H1 (cell line): ENCODE measurements around the gene EIF4E3. TPM values are rescaled to one million over a fixed set of nuclear protein-coding genes. Genes with fewer than 3 reads are reported as not detected.

Experiments used
- CTCF ChIA-PET: fragments of 300-600 bp; sonication (Branson Sonifier 250); formaldehyde crosslinking; loops from one replicate; lab custom pipeline; 2021; ENCODE audit not compliant: partially characterized antibody; lab: Charles Lee
- POLR2A ChIA-PET: fragments of 300-600 bp; sonication (Branson Sonifier 250); formaldehyde crosslinking; loops from one replicate; lab custom pipeline; 2021; ENCODE audit warnings: inconsistent platforms; ENCODE audit not compliant: partially characterized antibody; lab: Charles Lee
- DNase-seq, 2 experiments: peaks; one replicate each; pipeline versions ENCODE4 v3.0.0 to v3.0.0-alpha.2; 2010 to 2022; ENCODE audit warnings: low spot score in 2 of 2, low read depth in 1 of 2, mixed read lengths in 1 of 2
- FAIRE-seq: peaks from 2 replicates; lab custom pipeline; 2011; peaks lifted over from hg19 to GRCh38; lab: Jason Lieb, UNC
- H2AFZ ChIP-seq: 2 replicates; pipeline ENCODE4 v1.8.1; 2012; ENCODE audit warnings: low read length, inconsistent platforms
- H2AK5ac ChIP-seq: 2 replicates; pipeline ENCODE4 v1.6.1; 2013; ENCODE audit warnings: low read depth, low read length
- H2BK120ac ChIP-seq: replicated peaks from 2 replicates; pipeline ENCODE3; 2013; ENCODE audit warnings: low read depth, low read length, inconsistent platforms
- H2BK12ac ChIP-seq: 2 replicates; pipeline ENCODE4 v1.6.1; 2013; ENCODE audit warnings: low read depth, low read length
- H2BK15ac ChIP-seq: 2 replicates; pipeline ENCODE4 v1.6.1; 2013; ENCODE audit warnings: low read length
- H2BK20ac ChIP-seq: 2 replicates; pipeline ENCODE4 v1.6.1; 2013; ENCODE audit warnings: low read length
- H2BK5ac ChIP-seq: 2 replicates; pipeline ENCODE4 v1.6.1; 2013; ENCODE audit warnings: low read depth, low read length
- H3K14ac ChIP-seq: 2 replicates; pipeline ENCODE4 v1.6.1; 2013; ENCODE audit warnings: inconsistent platforms; ENCODE audit not compliant: insufficient read length
- H3K18ac ChIP-seq: 2 replicates; pipeline ENCODE4 v1.6.1; 2013; ENCODE audit warnings: low read length; ENCODE audit errors: extremely low read depth
- H3K23ac ChIP-seq: 2 replicates; pipeline ENCODE4 v1.6.1; 2013; ENCODE audit warnings: inconsistent platforms; ENCODE audit not compliant: insufficient read length
- H3K23me2 ChIP-seq: 2 replicates; pipeline ENCODE4 v1.6.1; 2013; ENCODE audit warnings: low read depth, low read length
- H3K27ac ChIP-seq: 2 replicates; pipeline ENCODE4 v1.6.1; 2011; ENCODE audit warnings: low read depth, low read length, inconsistent platforms
- H3K27me3 ChIP-seq, 4 experiments: replicated peaks in 1 of 4; 1 replicate in 1 of 4; 2 replicates in 3 of 4; pipeline versions ENCODE4 v1.6.1 to v1.8.1; 2011 to 2013; ENCODE audit warnings: low read length in 3 of 4, mild to moderate bottlenecking in 3 of 4, inconsistent platforms in 2 of 4, mixed read lengths in 2 of 4, moderate library complexity in 1 of 4; ENCODE audit not compliant: control insufficient read depth in 3 of 4, insufficient read depth in 3 of 4; ENCODE audit errors: extremely low read depth in 1 of 4
- H3K36me3 ChIP-seq, 4 experiments: 2 replicates each; pipeline versions ENCODE4 v1.6.1 to v1.8.1; 2011 to 2013; ENCODE audit warnings: mild to moderate bottlenecking in 4 of 4, low read length in 3 of 4, moderate library complexity in 2 of 4, control low read depth in 1 of 4, inconsistent platforms in 1 of 4; ENCODE audit not compliant: insufficient read depth in 4 of 4, control insufficient read depth in 2 of 4
- H3K4ac ChIP-seq: replicated peaks from 2 replicates; pipeline ENCODE3; 2013; ENCODE audit warnings: low read length, low read depth, mixed read lengths, inconsistent platforms; ENCODE audit not compliant: insufficient read length
- H3K4me1 ChIP-seq, 4 experiments: replicated peaks in 1 of 4; 1 replicate in 1 of 4; 2 replicates in 3 of 4; pipeline versions ENCODE4 v1.6.1 to v1.8.1; 2011 to 2013; ENCODE audit warnings: low read length in 3 of 4, inconsistent platforms in 2 of 4, mixed read lengths in 1 of 4; ENCODE audit not compliant: insufficient read depth in 4 of 4, control insufficient read depth in 3 of 4
- H3K4me2 ChIP-seq, 2 experiments: 2 replicates each; pipeline versions ENCODE4 v1.6.1 to v1.8.1; 2011 to 2013; ENCODE audit warnings: low read depth in 2 of 2, low read length in 2 of 2, control low read depth in 1 of 2, inconsistent platforms in 1 of 2, mild to moderate bottlenecking in 1 of 2; ENCODE audit not compliant: insufficient read depth in 1 of 2
- H3K4me3 ChIP-seq, 4 experiments: fragments of 200-600, 300-600 bp in 1 of 4; sonication (generic), shearing (Covaris generic), sonication (Bioruptor Twin) in 1 of 4; 2 replicates each; pipeline versions ENCODE4 v1.5.1 to v1.8.1; 2011 to 2016; ENCODE audit warnings: low read length in 4 of 4, low read depth in 3 of 4, control low read depth in 2 of 4, inconsistent platforms in 2 of 4, mild to moderate bottlenecking in 2 of 4, mixed read lengths in 1 of 4, moderate library complexity in 1 of 4; ENCODE audit not compliant: insufficient read depth in 2 of 4; ENCODE audit errors: extremely low read depth in 1 of 4
- H3K56ac ChIP-seq: replicated peaks from 2 replicates; pipeline ENCODE3; 2013; ENCODE audit warnings: low read depth, mild to moderate bottlenecking, mixed read lengths, low read length, inconsistent platforms; ENCODE audit not compliant: insufficient read length
- H3K79me1 ChIP-seq: 2 replicates; pipeline ENCODE4 v1.6.1; 2013; ENCODE audit warnings: low read depth, low read length, control low read depth
- H3K79me2 ChIP-seq, 2 experiments: 2 replicates each; pipeline versions ENCODE4 v1.6.1 to v1.8.1; 2012 to 2013; ENCODE audit warnings: low read length in 2 of 2, mild to moderate bottlenecking in 2 of 2, inconsistent platforms in 1 of 2; ENCODE audit not compliant: insufficient read depth in 2 of 2, control insufficient read depth in 1 of 2
- H3K9ac ChIP-seq, 4 experiments: replicated peaks in 1 of 4; 1 replicate in 1 of 4; 2 replicates in 3 of 4; pipeline versions ENCODE4 v1.6.1 to v1.8.1; 2011 to 2013; ENCODE audit warnings: low read depth in 3 of 4, low read length in 3 of 4, control low read depth in 2 of 4, mild to moderate bottlenecking in 2 of 4, moderate library complexity in 2 of 4, inconsistent platforms in 1 of 4; ENCODE audit errors: extremely low read depth in 1 of 4
- H3K9me3 ChIP-seq, 2 experiments: 2 replicates each; pipeline versions ENCODE4 v1.6.1 to v1.8.1; 2012 to 2013; ENCODE audit warnings: mild to moderate bottlenecking in 2 of 2, moderate library complexity in 2 of 2, control low read depth in 1 of 2, inconsistent platforms in 1 of 2, low read depth in 1 of 2, low read length in 1 of 2, mixed read lengths in 1 of 2; ENCODE audit not compliant: insufficient read depth in 2 of 2
- H4K20me1 ChIP-seq, 2 experiments: replicated peaks in 1 of 2; 2 replicates each; pipeline versions ENCODE3 to v1.8.1; 2011 to 2013; ENCODE audit warnings: inconsistent platforms in 2 of 2, low read length in 2 of 2, mild to moderate bottlenecking in 1 of 2; ENCODE audit not compliant: insufficient read depth in 2 of 2, control insufficient read depth in 1 of 2
- H4K5ac ChIP-seq: 2 replicates; pipeline ENCODE4 v1.6.1; 2013; ENCODE audit warnings: low read length, low read depth, mixed read lengths, inconsistent platforms; ENCODE audit not compliant: insufficient read length
- H4K8ac ChIP-seq: 2 replicates; pipeline ENCODE4 v1.8.0; 2013; ENCODE audit warnings: mild to moderate bottlenecking, moderate library complexity, low read length, inconsistent platforms; ENCODE audit not compliant: insufficient read depth; ENCODE audit errors: extremely low read depth
- H4K91ac ChIP-seq: replicated peaks from 2 replicates; pipeline ENCODE3; 2013; ENCODE audit warnings: low read length, mixed read lengths, inconsistent platforms; ENCODE audit not compliant: insufficient read length
- CTCF ChIP-seq, 3 experiments: IDR thresholded peaks; 1 replicate in 2 of 3; 2 replicates in 1 of 3; pipeline versions ENCODE4 v1.5.1 to v1.6.1; 2011; ENCODE audit warnings: low read length in 3 of 3, mild to moderate bottlenecking in 3 of 3, inconsistent platforms in 2 of 3, low read depth in 1 of 3, moderate library complexity in 1 of 3; ENCODE audit not compliant: insufficient read depth in 1 of 3; ENCODE audit errors: control extremely low read depth in 1 of 3
- KDM4A ChIP-seq: IDR thresholded peaks from one replicate; pipeline ENCODE4 v1.7.1; 2012; ENCODE audit warnings: low read depth, mild to moderate bottlenecking, moderate library complexity, low read length, inconsistent platforms; ENCODE audit not compliant: severe bottlenecking
- RAD21 ChIP-seq, 2 experiments: IDR thresholded peaks in 1 of 2; conservative IDR thresholded peaks in 1 of 2; 2 replicates each; pipeline ENCODE4 v1.6.1; 2011; ENCODE audit warnings: low read depth in 2 of 2, low read length in 2 of 2, improper control_type of control experiment in 1 of 2, inconsistent platforms in 1 of 2, mild to moderate bottlenecking in 1 of 2, moderate library complexity in 1 of 2
- WGBS, 2 experiments: shearing (Covaris generic) in 1 of 2; methylation state at CpG; one replicate each; pipeline versions ENCODE4 v1.1.6 to v1.1.7; 2013 to 2015; ENCODE audit warnings: low lambda C conversion rate in 2 of 2, mixed read lengths in 2 of 2, inconsistent platforms in 1 of 2, low coverage in 1 of 2, missing lambda C conversion rate in 1 of 2; ENCODE audit not compliant: insufficient replicate concordance in 2 of 2, insufficient coverage in 1 of 2, insufficient read length in 1 of 2; ENCODE audit errors: extremely low coverage in 1 of 2, missing lambda C conversion rate in 1 of 2; 5-methylcytosine and 5-hydroxymethylcytosine counted together
- polyA plus RNA-seq, 7 experiments: library from polyadenylated mRNA; depleted of rRNA in 3 of 7; stranded (reverse) in 5 of 7; unstranded in 2 of 7; fragments of >200 nt in 5 of 7; fragments of 200-250 nt in 2 of 7; gene quantifications; 1 replicate in 5 of 7; 2 replicates in 1 of 7; 4 replicates in 1 of 7; pipeline versions ENCODE4 v1.2.1 to v1.2.3, GENCODE V29; 2011 to 2013; ENCODE audit warnings: missing spikeins in 2 of 7, mixed read lengths in 2 of 7
- total RNA-seq: library from RNA; stranded (reverse); fragmentation: NEBNext Ultra II Directional; extraction: Animal tissue kit (Norgen Biotek cat#: 25700); gene quantifications from 2 replicates; pipeline ENCODE4 v1.2.1, GENCODE V29; 2021

Gene EIF4E3
- total and polyA plus RNA-seq, 2 of the 8 experiments (the other 6 are each of a cell fraction or from before 2014, with no cell fraction given) = 5.2 to 17.0 TPM

- Histone ChIP-seq H3K79me1 (0 out of 2 replicates have a peak, but pooled peaks cover 2% of the 10 kb centered on the region), H3K4me2 (no peak overlapping the region), H3K4ac (no peak overlapping the region), H3K9me3 (no peaks in the 10 kb centered on the region), H3K36me3 (no peaks in the 10 kb centered on the region), H3K4me1 (no peaks in the 10 kb centered on the region), H2BK12ac (no peak overlapping the region), H2AK5ac (no peak overlapping the region), H3K23ac (no peak overlapping the region), H4K20me1 (no peaks in the 10 kb centered on the region), H3K4me3 (no peak overlapping the region), H2BK5ac (no peak overlapping the region), H3K18ac (no peak overlapping the region), H3K56ac (no peak overlapping the region), H2BK20ac (no peak overlapping the region), H3K27ac (no peak overlapping the region), H4K5ac (no peak overlapping the region), H3K14ac (no peak overlapping the region), H3K23me2 (no peaks in the 10 kb centered on the region), H4K91ac (no peak overlapping the region), H4K8ac (no peak overlapping the region), H3K27me3 (no peaks in the 10 kb centered on the region), H3K79me2 (no peaks in the 10 kb centered on the region), H2BK120ac (no peak overlapping the region), H3K9ac (no peak overlapping the region), H2BK15ac (no peak overlapping the region), H2AFZ (no peak overlapping the region)
- ChIA-PET POLR2A (interaction anchor here (0.9 to 1.3 kb wide), 3 partner anchors 9 to 148 kb away, joined by 3 to 4 read pairs (median 3); no protein-coding TSS in a partner anchor), CTCF (interaction anchor here (0.7 to 7.3 kb wide), 30 partner anchors 9 to 1111 kb away, joined by 3 to 66 read pairs (median 4); partner anchors contain the start of gene EIF4E3)
- FAIRE-seq (peak; percentile 97), DNase-seq (no peak)
- TF ChIP-seq RAD21 (IDR thresholded peaks at IDR 0.05 in 1 of 2, conservative IDR thresholded peaks at IDR 0.05 in 1 of 2; ENCODE audit: low read depth in 2 of 2, low read length in 2 of 2) = peak; percentile 90 to 94
- peak in 2 of 3 experiments; percentile 65 to 74; a peak in 3 of 4 replicates for TF ChIP-seq CTCF (IDR thresholded peaks at IDR 0.05; ENCODE audit: control extremely low read depth in 1 of 3, insufficient read depth in 1 of 3, low read depth in 1 of 3, low read length in 3 of 3)
- TF ChIP-seq KDM4A = no peak
- WGBS, 2 experiments = 33% methylated on average over 1 of the region's 1 CpG; no CpG with 5 or more reads in 1 of the 2 experiments
These were observed 14.2 kb downstream of the EIF4E3 start for GRCh38 chr3:71710906-71711494.
